NCI-H510A treated with DMSO at 0.1 percent for 48 hours (cell line): ENCODE results near the gene ZYX.

ENCODE experiments used
- DNase-seq: peaks from one replicate; lab custom pipeline; 2025; lab: John Stamatoyannopoulos, UW

ZYX gene, protein sequence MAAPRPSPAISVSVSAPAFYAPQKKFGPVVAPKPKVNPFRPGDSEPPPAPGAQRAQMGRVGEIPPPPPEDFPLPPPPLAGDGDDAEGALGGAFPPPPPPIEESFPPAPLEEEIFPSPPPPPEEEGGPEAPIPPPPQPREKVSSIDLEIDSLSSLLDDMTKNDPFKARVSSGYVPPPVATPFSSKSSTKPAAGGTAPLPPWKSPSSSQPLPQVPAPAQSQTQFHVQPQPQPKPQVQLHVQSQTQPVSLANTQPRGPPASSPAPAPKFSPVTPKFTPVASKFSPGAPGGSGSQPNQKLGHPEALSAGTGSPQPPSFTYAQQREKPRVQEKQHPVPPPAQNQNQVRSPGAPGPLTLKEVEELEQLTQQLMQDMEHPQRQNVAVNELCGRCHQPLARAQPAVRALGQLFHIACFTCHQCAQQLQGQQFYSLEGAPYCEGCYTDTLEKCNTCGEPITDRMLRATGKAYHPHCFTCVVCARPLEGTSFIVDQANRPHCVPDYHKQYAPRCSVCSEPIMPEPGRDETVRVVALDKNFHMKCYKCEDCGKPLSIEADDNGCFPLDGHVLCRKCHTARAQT

DNA sequence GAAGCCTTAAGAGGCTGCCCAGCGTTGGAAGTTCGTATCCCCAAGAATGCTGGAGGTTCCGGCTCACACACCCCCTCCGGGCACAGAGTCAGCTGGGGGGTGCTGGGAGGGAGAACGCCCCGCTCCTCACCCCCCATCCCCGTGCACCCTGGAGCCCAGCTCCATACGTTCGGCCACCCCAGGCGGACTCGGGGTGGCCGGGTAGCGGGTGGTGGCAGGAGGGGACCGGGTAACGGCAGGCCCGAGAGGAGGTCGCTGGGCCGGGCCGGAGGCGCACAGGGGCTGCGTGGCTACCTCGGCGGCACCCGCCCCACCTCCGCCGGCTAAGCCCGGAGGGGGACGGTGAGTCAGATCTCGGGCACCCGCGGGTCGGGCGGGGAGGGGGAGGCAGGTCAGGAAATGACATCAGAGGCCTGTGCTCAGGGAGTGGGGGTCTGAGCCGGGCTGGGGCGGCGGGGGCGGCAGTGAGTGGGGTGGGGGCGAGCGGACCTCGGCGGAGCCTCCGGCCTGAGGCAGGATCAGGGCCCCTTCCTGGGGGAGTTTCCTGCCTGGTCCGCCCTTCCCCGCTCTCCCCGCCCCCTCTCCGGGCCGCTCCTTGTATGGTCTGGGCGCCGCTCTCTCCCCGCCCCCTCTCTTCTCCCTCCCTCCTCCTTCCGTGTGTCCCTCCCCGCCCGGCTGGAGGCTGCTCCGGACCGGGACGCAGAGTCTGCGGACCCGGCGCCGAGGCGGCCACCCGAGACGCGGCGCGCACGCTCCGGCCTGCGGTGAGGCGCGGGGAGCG, at the start of gene ZYX:
TSS of gene ZYX (plus strand) at position 700 of the 781 bp plus-strand sequence. CDS start 227 bp downstream, outside the sequence.
- DNase-seq: peak; percentile 46

DNA sequence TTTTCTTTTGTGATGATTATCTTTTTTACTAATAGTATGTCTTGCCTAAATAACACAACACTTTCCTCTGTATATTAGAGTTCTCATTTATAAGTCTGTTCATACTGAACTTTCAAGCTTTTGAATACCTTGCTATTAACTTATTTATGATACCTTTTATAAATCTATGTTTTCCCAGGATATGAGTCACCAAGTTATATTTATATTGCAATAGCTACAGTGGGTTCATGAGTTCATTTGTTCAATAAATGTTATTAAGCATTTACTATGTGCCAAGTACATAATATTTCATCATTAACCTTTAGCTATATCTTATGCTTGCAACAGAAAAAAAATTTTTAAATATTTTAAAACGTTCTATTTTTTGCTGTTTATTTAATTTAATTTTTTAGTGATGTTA, 46.9 kb upstream of the ZYX start:
- DNase-seq: no peak

DNA sequence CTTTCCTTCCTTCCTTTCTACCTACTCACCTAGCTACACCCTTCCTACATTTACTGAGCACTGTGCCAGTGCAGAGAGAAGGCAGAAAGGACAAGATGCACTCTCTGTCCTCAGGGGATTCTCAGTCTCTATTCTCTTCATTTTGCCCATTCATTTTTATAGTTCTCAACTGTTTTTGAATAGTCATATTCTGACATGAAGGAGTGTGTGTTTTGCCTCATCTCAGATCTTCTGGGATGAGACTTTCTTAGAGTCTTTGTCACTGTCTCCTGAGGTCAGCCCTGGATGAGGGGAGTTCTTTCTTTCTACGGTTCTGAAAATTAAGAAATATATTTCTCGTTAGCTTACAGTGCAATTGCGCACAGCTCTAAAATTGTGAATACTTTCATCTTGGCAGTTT, 43.9 kb upstream of the ZYX start:
- no peak for DNase-seq

DNA sequence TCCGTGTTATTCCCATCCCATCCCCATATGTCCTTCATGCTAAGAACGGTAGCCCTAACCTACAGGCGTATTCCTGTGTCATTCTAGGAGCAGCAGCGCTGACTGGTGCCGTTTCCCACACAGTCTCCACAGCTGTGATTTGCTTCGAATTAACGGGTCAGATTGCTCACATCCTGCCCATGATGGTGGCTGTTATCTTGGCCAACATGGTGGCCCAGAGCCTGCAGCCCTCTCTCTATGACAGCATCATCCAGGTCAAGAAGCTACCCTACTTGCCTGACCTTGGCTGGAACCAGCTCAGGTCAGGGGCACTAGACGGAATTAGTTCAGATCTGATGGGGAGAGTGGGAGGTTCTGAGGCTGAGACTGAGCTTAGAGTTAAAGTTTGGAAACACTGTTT, 39.3 kb upstream of the ZYX start:
- DNase-seq: no peak

DNA sequence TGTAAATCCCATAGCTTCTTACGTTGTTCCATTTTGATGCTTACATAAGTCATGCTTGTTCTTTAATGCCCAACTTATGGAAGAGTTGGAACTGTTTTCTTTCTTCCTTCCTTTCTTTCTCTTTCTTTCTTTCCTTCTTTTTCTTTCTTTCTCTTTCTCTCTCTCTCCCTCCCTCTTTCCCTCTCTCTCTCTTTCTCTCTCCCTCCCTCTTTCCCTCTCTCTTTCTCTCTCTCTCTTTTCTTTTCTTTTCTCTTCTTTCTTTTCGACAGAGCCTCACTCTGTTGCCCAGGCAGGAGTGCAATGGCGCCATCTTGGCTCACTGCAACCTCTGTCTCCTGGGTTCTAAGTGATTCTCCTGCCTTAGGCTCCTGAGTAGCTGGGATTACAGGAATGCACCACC, 37.5 kb upstream of the ZYX start:
- no peak for DNase-seq

DNA sequence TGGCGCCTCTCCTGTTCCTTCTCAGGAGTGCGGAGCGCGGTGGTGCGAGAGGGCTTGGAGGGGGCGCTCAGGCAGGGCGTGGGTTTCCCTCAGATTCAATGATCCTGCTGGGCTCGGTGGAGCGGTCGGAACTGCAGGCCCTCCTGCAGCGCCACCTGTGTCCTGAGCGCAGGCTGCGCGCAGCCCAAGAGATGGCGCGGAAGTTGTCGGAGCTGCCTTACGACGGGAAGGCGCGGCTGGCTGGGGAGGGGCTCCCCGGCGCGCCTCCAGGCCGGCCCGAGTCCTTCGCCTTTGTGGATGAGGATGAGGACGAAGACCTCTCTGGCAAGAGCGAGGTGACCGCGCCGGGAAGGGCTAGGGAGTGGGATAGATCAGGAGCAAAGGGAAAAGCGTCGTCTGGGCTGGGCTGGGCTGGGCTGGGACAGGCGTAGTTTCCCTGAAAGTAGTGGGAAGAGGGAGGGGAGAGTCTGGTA, 35.7 kb upstream of the ZYX start:
- DNase-seq: peak; percentile 20

DNA sequence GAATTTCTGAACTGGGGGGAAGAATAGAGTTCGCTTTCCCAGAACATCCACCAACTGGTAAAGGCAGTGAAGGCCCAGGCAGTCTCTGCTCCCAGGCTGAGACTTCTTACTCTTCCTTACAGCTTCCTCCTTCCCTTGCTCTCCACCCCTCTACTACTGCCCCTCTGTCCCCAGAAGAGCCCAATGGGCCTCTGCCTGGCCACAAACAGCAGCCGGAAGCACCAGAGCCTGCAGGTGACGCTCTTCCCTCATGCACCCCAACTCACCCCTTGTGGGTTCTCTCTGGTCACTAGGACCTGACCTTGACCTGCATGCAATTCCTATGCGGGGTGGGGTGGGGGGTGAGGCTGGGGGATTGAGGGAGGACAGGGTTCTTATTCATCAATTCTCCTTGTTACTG, 35.1 kb upstream of the ZYX start:
- no peak for DNase-seq

DNA sequence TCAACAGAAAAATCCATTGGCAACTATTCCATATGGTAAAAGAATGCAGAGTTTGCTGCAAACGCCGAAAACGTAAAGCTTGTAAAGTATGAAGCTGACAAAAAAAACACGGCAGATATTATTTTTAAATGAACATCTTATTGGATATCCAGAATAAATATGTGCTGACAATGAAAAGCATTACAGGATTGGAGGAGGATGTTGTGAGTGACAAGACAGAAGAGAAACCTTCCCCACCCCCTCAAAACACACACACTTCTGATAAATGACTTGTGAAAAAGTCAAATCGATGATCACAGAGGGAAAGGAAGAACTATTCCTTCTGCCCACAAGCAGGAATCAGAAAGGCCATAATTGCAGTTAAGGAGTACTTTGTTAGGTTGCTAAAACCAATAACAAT, 33.2 kb upstream of the ZYX start:
- no peak for DNase-seq

DNA sequence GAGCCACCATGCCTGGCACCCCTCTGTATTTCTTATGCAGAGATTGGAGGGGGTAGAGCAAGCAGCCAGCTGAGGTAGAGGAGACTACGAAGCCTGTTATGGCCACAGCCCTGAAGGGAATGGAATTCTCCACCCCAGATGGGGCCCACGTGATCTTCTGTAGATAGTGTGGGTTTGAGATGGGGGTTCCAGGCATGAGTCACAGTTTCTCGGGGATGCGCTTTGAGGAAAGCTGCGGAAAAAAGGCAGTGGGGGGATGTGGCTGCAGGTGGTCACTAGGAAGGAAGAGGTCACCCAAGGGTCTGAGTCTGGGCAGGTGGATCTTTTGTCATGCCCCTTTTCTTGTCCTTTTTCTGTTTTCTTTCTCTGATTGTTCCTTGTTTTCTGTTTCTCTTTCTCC, 30.1 kb upstream of the ZYX start:
- no peak for DNase-seq

DNA sequence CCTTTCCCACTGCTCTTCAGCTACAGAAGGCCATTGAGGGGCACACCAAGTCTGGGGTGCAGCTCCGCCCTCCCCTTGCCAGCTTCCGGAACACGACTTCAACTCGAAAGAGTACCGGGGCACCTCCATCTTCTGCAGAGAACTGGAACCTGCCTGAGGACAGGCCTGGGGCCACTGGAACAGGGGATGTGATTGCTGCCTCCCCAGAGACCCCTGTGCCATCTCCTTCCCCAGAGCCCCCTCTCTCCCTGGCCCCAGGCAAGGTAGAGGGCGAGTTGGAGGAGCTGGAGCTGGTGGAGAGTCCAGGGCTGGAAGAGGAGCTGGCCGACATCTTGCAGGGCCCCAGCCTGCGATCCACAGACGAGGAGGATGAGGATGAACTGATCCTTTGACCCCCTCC, 29.6 kb upstream of the ZYX start:
- no peak for DNase-seq

DNA sequence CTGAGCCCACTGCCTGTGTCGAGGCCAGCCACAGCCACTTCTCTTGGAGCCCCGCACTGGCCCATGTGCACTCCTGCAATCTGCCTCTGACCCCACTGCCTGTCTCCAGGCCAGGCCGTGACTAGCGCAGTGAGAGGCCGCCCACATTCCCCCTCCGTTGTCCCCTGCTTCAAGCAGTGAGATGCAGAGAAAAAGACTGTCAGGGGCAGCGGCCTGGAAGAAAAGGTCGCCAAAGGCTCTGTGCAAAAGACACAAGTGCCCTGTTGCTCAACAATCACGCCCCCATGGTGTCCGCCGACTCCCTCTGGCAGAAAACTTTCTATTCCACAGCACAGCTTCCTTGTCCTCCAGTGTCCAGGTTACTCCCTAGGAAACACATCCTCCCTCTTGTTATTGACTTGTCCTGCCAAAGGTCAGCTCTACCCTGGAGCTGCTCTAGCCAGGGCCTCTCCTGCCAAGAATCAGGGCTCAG, 28.6 kb upstream of the ZYX start:
- no peak for DNase-seq

DNA sequence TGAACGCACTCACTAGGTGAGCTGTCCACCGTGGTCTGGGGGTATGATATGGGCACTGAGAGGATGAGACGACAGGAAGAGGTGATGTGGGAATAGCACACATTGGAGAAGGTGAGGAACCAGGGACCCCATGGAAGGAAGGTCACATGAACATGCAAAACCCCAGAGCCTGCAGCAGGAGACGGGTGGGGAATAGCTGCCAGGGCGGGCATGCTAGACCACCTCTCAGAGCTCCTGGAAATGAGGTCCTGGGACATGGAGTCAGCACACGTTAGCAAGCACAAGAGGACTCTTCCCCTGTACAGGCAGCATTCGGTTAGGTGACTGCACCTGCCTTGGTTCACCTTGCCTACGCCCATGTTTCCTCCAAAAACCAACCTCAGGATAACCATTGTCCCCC, 26.8 kb upstream of the ZYX start:
- DNase-seq: no peak

DNA sequence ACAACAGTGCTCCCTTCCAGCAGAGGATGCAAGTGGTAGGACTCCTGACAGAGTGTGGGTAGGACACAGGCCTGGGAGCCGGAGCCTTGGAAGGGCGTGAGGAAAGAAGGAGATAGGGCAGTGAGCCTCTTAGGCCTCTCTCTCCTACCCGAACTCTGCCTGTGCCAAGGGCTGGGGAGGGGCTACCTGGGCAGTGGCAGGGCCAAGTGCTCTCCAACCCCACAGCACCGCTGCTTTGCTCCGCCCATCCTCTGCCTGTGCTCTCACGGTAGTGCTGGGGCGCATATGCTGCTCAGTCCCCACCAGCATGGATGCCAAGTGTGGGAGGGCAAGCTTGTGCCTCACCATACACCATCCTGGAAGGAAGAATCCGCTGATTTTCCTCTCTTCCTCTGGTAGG, 26.2 kb upstream of the ZYX start:
- peak; percentile 22 for DNase-seq

DNA sequence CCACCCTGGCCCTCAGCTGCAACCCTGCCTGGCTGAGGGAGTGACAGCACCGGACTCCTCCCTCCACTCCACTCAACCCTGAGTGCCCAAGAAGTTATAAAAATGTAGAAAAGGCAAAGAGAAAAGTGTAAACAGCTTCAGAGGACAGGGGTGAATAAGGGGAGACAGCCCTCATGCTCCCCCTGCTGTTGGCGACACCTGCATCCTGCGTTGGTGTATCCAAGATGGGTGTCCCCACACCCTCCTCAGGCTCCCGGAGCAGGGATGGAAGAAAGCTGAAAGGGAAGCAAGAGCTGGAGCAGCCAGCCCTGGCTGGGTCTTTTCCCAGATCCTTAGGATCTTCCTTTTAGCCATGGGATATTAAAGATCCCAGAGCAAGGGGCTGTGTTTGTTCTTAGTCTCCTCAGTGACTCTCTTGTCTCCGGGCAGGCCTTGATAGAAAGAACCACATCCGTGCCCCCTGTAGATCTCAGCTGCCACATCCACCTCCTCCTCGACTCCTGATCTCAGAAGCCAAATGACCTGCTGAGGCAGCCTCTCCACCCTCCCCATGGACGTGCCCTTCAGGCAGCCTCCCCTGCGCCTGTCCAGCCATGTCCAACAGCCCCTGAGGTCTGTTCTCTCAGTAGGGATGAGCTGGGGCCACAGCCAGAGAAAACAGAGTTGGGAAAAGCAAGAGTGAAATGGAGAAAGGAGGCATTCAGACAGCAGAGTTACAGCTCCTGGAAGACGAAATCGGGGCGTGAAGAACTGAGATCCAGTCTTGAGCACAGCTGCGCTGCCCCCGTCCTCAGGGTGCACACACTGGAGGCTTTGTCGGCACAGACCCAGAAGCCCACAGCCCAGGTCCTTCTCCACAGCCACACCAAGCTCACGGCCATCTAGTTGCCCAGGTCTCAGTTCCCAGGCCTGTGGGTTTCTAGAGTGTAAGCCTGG, 25.4 kb upstream of the ZYX start:
- DNase-seq: no peak

DNA sequence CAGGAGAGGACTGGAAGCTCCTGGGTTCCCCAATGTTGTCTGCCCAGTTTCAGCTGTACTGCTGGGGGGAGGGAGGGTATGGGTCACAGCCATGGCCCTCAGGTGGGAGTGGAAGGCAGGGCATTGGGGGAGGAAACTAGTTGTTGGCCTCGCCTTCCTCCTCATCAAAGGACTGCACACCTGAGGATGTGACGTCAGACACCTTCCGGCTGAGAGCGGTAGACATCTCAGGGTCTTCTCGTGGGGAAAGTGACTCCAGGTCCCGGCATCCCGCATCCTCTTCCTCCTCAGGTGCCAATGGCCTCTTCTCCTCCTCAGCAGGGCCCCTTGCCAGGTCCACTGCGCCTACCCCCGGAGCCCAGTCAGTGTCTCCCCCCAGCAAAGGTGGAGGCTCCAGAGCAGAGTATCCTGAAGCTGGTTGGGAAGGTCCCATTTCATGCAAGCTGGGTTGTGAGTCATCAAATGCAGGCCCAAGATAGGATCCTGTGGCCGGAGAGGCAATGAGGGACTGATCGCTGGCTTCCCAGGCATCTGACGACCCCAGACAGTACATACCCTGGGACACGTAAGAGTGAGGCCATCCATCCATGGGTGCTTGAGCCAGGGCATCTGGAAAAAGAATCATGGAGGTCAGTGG, 24.6 kb upstream of the ZYX start:
- no peak for DNase-seq

DNA sequence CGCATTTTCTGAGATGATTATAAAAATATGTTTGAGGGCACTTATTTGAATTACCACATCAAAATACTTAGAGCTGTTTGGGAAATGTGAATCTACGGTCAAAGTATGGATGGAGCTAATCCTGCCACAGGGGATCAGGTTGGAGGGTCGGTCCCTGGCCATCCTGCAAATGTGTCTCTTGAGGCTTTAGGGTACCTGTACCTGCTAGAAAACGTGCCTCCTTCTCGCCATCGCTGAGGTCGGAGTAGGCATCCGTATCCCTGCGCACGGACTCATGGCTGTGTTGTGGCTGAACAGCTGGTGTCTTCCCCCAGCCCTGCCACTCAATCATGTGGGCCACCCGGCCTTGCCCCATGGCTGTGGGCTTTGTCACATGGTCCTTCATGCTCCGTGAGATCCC, 22.5 kb upstream of the ZYX start:
- no peak for DNase-seq

DNA sequence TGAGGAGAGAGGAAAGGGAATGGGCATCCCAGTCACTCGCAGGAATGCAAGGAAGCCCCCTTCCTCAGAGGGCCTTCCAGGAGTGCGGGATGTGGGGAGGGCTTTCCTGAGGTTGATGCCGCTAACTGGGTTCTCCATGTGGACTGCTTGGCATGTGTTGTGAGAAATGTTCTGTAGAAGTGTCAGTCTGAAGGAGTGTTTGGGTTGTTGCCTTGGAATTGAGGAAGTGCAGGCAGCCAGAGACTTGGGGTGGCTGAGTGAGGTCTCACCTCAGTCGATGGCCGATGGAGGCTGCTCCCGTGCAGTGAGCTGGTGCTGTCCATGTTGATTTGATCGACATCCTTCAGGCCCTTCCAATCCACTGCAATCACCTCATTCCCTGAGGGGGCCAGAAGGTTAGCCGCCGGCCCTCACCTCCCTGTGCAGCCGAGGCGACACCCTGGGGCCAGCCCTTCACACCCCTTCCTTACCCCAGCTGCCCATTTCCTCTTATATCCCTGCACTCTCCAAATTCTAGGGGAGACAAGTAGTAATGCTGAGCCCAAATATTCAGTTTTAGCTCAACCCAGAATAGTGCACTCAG, 21.3 kb upstream of the ZYX start:
- DNase-seq: no peak

DNA sequence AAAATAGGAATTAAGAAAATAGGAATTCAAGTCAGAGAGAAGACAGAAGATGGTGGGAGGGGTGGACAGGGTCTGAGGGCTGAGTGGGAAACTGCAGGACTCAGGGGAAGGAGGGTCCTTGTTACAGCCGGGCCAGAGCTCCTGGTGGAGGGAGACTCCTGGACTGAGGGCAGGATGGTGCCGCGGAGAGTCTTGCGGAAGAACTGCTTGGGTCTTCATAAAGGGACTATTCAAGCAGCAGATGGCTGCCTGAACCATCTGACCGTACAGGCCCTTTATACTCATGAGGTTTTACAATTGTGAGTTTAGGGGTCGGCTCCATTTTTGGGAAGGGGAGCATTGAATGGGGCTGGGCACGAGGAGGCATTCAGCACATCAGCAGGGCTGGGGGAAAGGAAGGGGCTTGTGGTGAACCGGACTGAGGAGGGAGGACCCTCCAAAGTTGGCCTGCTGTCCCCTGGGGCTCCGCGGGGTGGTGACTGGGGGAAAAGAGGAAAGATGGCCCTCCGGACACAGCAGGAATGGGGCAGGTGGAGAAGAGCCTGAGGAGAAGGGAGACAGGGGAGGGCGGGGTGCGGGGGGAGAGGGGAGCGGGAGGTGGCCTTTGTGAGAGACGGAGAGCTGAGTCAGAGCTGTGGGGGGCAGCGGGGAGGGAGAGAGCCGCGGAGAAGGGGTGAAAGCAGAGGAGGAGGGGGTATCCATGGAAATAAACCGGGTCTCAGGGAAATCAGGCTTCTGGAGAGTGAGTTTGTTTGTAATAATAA, 20.2 kb upstream of the ZYX start:
- no peak for DNase-seq

DNA sequence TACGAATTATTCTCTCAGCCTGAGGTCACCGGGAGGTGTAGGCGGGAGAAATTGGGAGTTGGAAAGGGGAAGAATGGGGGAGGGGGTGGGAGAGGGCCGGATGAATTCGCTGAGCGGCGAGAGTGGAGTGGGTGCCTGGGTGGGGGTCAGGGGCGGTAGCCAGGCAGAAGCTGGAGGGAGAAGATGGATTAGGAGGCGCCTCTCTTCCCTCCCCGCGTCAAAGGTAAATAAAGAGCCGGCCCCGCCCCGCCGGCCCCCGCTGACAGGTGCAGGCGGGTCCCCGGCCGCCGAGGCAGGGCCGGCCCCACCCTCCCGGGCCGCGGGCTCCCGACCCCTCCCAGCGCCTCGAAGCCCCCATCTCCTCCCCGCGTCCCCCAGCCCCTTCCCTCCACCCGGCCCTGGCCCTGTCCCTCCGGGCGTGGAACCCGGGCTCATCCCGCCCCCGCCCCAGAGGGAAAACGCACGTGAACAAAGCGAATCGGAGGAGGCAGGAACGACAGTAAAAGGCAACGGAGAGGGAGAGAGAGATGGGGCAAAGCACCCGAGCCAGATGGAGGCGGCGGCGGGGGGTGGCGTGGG, 19.5 kb upstream of the ZYX start:
- DNase-seq: peak; percentile 30
